Epithelial cell of proximal tubule (primary cell): ENCODE data around the gene CPNE6. TPM values are rescaled to one million over a fixed set of nuclear protein-coding genes. Genes with fewer than 3 reads are reported as not detected.
A peak's percentile ranks its signal among the peaks of the same experiment; 100 is the strongest.

ENCODE experiments used
- DNase-seq: peaks from one replicate; pipeline ENCODE4 v3.0.0-alpha.2; 2011; ENCODE audit warnings: low read depth
- H3K4me3 ChIP-seq: 2 replicates; pipeline ENCODE4 v1.5.1; 2011; ENCODE audit warnings: low read depth, mild to moderate bottlenecking, low read length
- total RNA-seq: library from RNA; depleted of rRNA; stranded (reverse); fragments of >200 nt; gene quantifications from 2 replicates; pipeline ENCODE4 v1.2.3, GENCODE V29; 2015
- TF ChIP-seq, protein P1 (sequence below): conservative IDR thresholded peaks from 2 replicates; pipeline ENCODE4 v1.5.1; 2012; ENCODE audit warnings: low read depth, mild to moderate bottlenecking, low read length

CPNE6 gene
- total RNA-seq, 1 donor from 2014 or later, result not detected

- no peak overlapping the region for H3K4me3 ChIP-seq
- TF ChIP-seq, protein P1, sequence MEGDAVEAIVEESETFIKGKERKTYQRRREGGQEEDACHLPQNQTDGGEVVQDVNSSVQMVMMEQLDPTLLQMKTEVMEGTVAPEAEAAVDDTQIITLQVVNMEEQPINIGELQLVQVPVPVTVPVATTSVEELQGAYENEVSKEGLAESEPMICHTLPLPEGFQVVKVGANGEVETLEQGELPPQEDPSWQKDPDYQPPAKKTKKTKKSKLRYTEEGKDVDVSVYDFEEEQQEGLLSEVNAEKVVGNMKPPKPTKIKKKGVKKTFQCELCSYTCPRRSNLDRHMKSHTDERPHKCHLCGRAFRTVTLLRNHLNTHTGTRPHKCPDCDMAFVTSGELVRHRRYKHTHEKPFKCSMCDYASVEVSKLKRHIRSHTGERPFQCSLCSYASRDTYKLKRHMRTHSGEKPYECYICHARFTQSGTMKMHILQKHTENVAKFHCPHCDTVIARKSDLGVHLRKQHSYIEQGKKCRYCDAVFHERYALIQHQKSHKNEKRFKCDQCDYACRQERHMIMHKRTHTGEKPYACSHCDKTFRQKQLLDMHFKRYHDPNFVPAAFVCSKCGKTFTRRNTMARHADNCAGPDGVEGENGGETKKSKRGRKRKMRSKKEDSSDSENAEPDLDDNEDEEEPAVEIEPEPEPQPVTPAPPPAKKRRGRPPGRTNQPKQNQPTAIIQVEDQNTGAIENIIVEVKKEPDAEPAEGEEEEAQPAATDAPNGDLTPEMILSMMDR, result no peak
- no peak for DNase-seq
These were observed 6.8 kb downstream of the CPNE6 start for GRCh38 chr14:24078146-24078545.

- TF ChIP-seq, protein P1, result no peak
- H3K4me3 ChIP-seq, result no peak overlapping the region
- no peak for DNase-seq
These were observed 8.3 kb downstream of the CPNE6 start for GRCh38 chr14:24079491-24080141.

DNA sequence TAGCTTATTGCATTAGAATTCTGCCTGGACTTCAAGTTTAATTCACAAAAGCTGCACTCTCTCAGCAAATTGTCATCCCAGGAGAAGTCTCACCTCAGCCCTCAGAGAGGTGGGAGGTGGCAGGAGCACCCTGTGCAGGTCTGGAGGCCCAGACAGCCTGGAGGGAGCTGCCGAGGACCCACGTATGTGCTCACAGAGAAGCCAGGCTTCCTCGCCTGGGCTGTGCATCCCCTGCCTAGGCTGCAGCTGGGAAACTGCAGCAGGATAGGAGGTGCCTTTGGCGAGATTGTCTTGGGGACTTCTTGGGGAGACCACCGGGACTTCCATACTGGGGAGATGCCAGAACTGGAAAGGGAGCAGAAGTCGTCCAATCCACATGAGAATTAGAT lies 8.8 kb downstream of the CPNE6 start:
- no peak for DNase-seq
- no peak overlapping the region for H3K4me3 ChIP-seq
- TF ChIP-seq, protein P1, result no peak

DNA sequence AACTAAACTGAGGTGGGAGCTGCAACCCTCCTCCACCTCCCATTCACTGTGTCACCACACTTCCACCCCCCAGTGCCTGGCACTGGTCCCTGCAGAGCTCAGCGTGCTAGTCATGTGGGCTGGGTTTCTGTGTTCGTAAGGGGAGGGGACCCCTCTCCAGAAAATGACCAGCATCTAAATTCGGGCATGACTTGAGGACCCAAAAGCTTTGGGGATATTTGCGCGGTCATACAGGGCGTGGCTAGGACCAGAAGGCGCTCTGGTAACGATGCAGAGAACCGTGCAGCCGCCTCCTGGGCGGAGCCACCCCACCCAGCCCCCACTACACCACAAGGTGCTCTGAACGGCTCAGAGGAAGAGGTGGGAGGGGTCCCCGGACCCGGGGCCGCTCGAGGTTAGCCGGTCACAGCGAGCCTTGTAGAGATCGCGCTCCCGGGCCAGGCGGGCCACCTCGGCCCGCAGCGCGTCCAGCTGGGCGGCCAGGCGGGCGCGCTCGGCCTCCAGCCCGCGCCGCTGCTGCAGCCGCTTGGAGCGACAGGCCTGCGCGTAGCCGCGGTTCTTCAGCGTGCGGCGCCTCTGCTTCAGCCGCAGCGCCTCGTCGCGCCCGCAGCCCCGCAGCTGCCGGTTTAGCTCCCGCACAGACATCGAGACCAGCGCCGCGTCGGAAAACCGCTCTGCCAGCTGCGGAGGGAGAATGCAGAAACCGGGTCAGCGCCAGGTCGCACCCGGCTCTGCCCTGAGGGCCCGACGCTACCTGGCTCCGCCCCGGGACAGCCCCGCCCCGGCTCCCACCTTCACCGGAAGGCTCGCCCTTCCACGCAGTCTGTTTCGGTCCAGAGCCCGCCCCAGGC lies 9.8 kb downstream of the CPNE6 start:
- TF ChIP-seq, protein P1, result no peak
- H3K4me3 ChIP-seq, result peak overlapping the region; percentile 61
- no peak for DNase-seq

- TF ChIP-seq, protein P1, result no peak
- DNase-seq, result no peak
- peak overlapping the region; percentile 61 for H3K4me3 ChIP-seq
These were observed 10.4 kb downstream of the CPNE6 start for GRCh38 chr14:24081739-24082211.

GRCh38 chr14:24082411-24083080 lies 11.2 kb downstream of the CPNE6 start:
- DNase-seq, result no peak
- TF ChIP-seq, protein P1, result no peak
- no peak overlapping the region for H3K4me3 ChIP-seq
